ENCODE data around the gene HSD17B1. TPM values are rescaled to one million over a fixed set of nuclear protein-coding genes. Genes with fewer than 3 reads are reported as not detected.

HSD17B1 gene
- total and polyA plus RNA-seq, 2 of the 4 experiments (the other 2 are of a cell fraction) = 0.72 to 1.4 TPM

DNA sequence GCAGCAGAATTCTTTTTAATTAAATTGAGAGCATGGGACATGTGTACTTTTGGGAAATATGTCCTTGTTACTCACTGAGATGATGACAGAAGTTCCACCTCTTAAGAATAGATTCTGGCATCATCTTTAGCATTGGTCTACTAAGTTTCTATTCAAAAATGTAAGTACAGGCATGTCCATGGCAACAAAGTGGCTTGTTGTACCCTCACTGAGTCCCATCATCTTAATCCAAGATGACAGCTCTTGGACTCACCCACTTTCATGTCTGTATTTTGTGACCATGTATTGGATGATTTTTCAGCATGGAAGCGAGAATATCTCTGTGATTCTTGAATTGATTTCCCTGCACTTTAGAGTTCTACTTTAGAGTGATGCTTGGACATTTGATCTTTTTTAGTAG, 49.8 kb upstream of the HSD17B1 start:
- H3K4me1 ChIP-seq (ENCODE audit: control insufficient read depth, insufficient read depth, low read length) = no peaks in the 10 kb centered on the region
- no peak overlapping the region for H4K5ac ChIP-seq (ENCODE audit: low read depth, low read length)
- H3K27me3 ChIP-seq (ENCODE audit: control insufficient read depth, insufficient read depth, low read length) = no peaks in the 10 kb centered on the region
- H3K9ac ChIP-seq (ENCODE audit: low read depth, low read length) = no peak overlapping the region
- no peak overlapping the region for H4K8ac ChIP-seq (ENCODE audit: low read depth in 2 of 2, low read length in 2 of 2)
- no peak overlapping the region for H3K4ac ChIP-seq (ENCODE audit: low read depth, low read length)
- H4K91ac ChIP-seq (ENCODE audit: insufficient read depth, low read depth, low read length) = no peak overlapping the region
- no TSS peak for BruUV-seq (replicated peaks)
- H3K14ac ChIP-seq (replicated peaks; ENCODE audit: low read depth, low read length) = no peak overlapping the region
- no peak overlapping the region for H3K27ac ChIP-seq (ENCODE audit: insufficient read depth, low read length)
- CTCF ChIA-PET = interaction anchor here (0.6 kb wide), 1 partner anchor 361 kb away, joined by 4 read pairs; no protein-coding TSS in a partner anchor
- no peak for DNase-seq
- no CpG with 5 or more reads among the region's 1 CpG for WGBS, 2 experiments (ENCODE audit: extremely low coverage in 2 of 2, insufficient read length in 1 of 2)
- intact Hi-C loops (cut with micrococcal nuclease) (loop anchor here (5.0 kb wide), 1 partner anchor 36 kb away; no protein-coding TSS in a partner anchor), dilution Hi-C loops (cut with HindIII; ENCODE audit: low sequenced_read_pairs, unreplicated experiment) (no loop called here), in situ Hi-C loops (cut with MboI; ENCODE audit: low sequenced_read_pairs) (no loop called here)
- H2AK5ac ChIP-seq (ENCODE audit: low read depth, low read length) = no peak overlapping the region
- no peaks in the 10 kb centered on the region for H4K20me1 ChIP-seq (ENCODE audit: insufficient read depth, low read length)
- H3K79me1 ChIP-seq (ENCODE audit: low read depth in 1 of 2, low read length in 2 of 2) = no peaks in the 10 kb centered on the region
- no peak overlapping the region for H2BK120ac ChIP-seq (ENCODE audit: low read depth, low read length)
- no peak overlapping the region for H2BK20ac ChIP-seq (ENCODE audit: low read depth, low read length)
- no peak overlapping the region for H2AFZ ChIP-seq (replicated peaks; ENCODE audit: low read length, poor library complexity)
- peaks cover 28% of the 10 kb centered on the region for H3K36me3 ChIP-seq (ENCODE audit: control insufficient read depth, insufficient read depth, low read length)
- no peak for TF ChIP-seq BHLHE40 (IDR thresholded peaks at IDR 0.05; ENCODE audit: low read depth, low read length)
- no peak for TF ChIP-seq RAD21 (IDR thresholded peaks at IDR 0.05; ENCODE audit: low read length)
- TF ChIP-seq FOS (IDR thresholded peaks at IDR 0.05; ENCODE audit: low read depth, low read length) = no peak
- TF ChIP-seq NFE2L2 (IDR thresholded peaks at IDR 0.05; ENCODE audit: low read depth, low read length) = no peak
- TF ChIP-seq RFX5 (IDR thresholded peaks at IDR 0.05; ENCODE audit: low read depth, low read length) = no peak
- no peak for TF ChIP-seq POLR2A (IDR thresholded peaks at IDR 0.05; ENCODE audit: low read depth, low read length)
- H3K4me3 ChIP-seq (ENCODE audit: insufficient read depth, low read depth, low read length) = no peak overlapping the region
- no peak overlapping the region for H3K18ac ChIP-seq (ENCODE audit: low read depth, low read length)
- no peak overlapping the region for H3K56ac ChIP-seq (ENCODE audit: extremely low read depth, insufficient read depth, low read length)
- H3K23ac ChIP-seq (ENCODE audit: low read depth, low read length) = no peak overlapping the region
- ATAC-seq (ENCODE audit: low read depth) = no peak
- H3K9me3 ChIP-seq (ENCODE audit: control insufficient read depth, insufficient read depth, low read length) = no peaks in the 10 kb centered on the region
- no peaks in the 10 kb centered on the region for H3K9me1 ChIP-seq (ENCODE audit: insufficient read depth, low read length)
- no peak overlapping the region for H2BK5ac ChIP-seq (ENCODE audit: low read depth, low read length, poor library complexity, severe bottlenecking)
- H2AK9ac ChIP-seq (replicated peaks; ENCODE audit: low read depth, low read length, poor library complexity) = no peak overlapping the region
- POLR2A ChIA-PET (ENCODE audit: unreplicated experiment) = no interaction called here
- no peak overlapping the region for H3K4me2 ChIP-seq (ENCODE audit: low read depth, low read length)
- no peak overlapping the region for H2BK15ac ChIP-seq (ENCODE audit: low read depth, low read length)

All from IMR-90 (cell line).